ENCODE results near the gene MLNR.

The MLNR gene

DNA sequence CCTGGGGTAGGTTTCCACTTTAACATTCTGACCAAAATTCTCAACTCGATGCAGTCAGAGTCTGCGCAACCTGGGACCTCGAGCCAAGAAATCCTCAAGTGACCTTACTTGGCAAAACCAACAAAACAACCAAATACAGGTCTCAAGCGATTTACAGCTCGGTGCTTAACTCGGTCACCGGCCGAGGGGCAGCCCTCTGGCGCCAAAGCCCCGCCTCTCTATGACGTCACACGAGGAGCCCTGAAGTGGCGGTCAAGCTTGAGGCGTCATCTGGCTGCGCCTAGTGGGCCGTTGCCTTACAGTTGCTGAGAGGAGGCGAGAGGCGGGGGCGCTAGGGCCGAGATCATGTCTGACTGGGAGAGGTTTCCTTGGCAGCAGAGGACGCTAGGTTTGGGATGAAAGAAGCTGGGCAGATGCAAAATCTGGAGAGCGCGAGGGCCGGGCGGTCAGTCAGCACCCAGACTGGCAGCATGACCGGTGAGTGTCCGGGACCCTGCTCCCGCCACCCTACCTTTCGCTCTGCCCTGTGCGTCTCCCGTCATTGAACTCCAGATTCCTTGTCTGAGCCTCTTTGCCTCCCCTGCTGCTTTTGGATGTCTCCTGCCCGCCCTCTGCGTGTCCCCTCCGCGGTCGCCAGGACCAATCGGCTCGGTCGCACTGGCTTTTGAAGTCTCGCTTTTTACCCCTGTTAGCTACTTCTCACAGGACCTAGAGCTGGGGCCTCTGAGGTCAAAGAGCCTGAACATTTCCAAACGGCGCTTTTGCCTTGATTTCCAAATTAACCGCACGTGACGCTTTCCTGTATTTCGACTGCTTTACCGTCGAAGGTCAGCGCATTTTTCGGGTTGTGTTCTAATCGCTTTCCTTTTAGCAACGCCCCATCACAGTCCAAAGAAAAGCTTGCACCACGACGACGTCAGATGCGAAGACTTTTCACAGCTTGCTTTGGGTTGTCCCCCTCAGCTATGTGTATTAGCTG is 27.8 kb downstream of the MLNR start, which contains the start of gene CDADC1:
CDADC1 (plus strand) TSS at position 283 of the 979 bp plus-strand sequence; CDS start at position 396, 113 bp downstream.
- no peaks in the 10 kb centered on the region for H3K9me3 ChIP-seq (ENCODE audit: control insufficient read depth in 1 of 2, low read length in 2 of 2)
- H3K4me3 ChIP-seq (ENCODE audit: low read depth in 1 of 2, low read length in 2 of 2), result peak within 1 kb of the TSS; percentile 88 to 100
- no peaks in the 10 kb centered on the region for H3K27me3 ChIP-seq (ENCODE audit: control insufficient read depth in 1 of 2, insufficient read depth in 2 of 2, low read length in 2 of 2)
- H3K27ac ChIP-seq (ENCODE audit: low read depth, low read length), result peak within 1 kb of the TSS; percentile 78
- H3K4me1 ChIP-seq (ENCODE audit: control insufficient read depth in 1 of 2, insufficient read depth in 2 of 2, low read length in 2 of 2), result peaks cover 5 to 9% of the 10 kb centered on the region in 2 donors
- peak within 1 kb of the TSS; percentile 81 to 97 for H3K9ac ChIP-seq (ENCODE audit: low read depth in 1 of 2, low read length in 2 of 2)
- peaks cover 0 to 4% of the 10 kb centered on the region in 2 donors for H3K36me3 ChIP-seq (ENCODE audit: control insufficient read depth in 1 of 2, insufficient read depth in 2 of 2, low read length in 2 of 2)

DNA sequence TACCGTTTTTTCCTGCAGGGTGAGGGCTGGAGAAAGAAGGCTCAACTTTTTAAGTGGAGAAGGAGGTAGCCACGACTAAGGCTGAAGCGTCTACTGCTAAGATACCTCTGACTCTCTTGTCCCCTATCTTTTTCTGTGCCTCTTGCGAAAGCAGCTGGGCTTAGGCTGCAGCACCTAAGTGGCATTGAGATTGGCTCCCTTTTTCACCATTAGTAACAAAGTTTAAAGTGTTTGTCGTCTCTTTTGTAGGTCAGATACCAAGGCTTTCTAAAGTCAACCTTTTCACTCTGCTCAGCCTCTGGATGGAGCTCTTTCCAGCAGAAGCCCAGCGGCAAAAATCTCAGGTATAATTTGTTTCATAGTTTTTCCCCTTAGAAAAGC is 28.5 kb downstream of the MLNR start:
- H3K27ac ChIP-seq (ENCODE audit: low read depth, low read length), result peak overlapping the region; percentile 78
- peaks cover 0 to 4% of the 10 kb centered on the region in 2 donors for H3K36me3 ChIP-seq (ENCODE audit: control insufficient read depth in 1 of 2, insufficient read depth in 2 of 2, low read length in 2 of 2)
- peak overlapping the region; percentile 81 to 97 for H3K9ac ChIP-seq (ENCODE audit: low read depth in 1 of 2, low read length in 2 of 2)
- peak overlapping the region; percentile 88 to 100 for H3K4me3 ChIP-seq (ENCODE audit: low read depth in 1 of 2, low read length in 2 of 2)
- peaks cover 5 to 9% of the 10 kb centered on the region in 2 donors for H3K4me1 ChIP-seq (ENCODE audit: control insufficient read depth in 1 of 2, insufficient read depth in 2 of 2, low read length in 2 of 2)
- no peaks in the 10 kb centered on the region for H3K9me3 ChIP-seq (ENCODE audit: control insufficient read depth in 1 of 2, low read length in 2 of 2)
- no peaks in the 10 kb centered on the region for H3K27me3 ChIP-seq (ENCODE audit: control insufficient read depth in 1 of 2, insufficient read depth in 2 of 2, low read length in 2 of 2)

DNA sequence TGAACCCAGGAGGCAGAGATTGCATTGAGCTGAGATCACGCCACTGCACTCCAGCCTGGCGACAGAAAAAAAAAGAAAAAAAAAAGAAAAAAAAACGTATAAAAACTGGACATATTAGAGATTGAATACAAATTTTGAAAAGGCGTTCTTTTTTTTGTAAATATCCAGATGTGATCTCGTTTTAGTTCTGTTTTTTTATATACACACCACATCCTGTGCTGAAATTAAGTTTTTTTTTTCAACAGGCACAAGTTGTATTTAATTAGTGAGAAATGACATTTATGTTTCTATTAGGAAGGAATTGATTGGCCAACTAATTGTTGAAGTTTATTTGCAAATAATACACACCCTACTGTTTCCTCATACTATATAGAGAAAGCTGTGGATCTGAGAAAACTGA is 31.2 kb downstream of the MLNR start:
- Histone ChIP-seq H3K36me3 (ENCODE audit: control insufficient read depth in 1 of 2, insufficient read depth in 2 of 2, low read length in 2 of 2) (peaks cover 8 to 13% of the 10 kb centered on the region in 2 donors), H3K27me3 (ENCODE audit: control insufficient read depth in 1 of 2, insufficient read depth in 2 of 2, low read length in 2 of 2) (no peaks in the 10 kb centered on the region), H3K27ac (ENCODE audit: low read depth, low read length) (no peak overlapping the region), H3K9me3 (ENCODE audit: control insufficient read depth in 1 of 2, low read length in 2 of 2) (no peaks in the 10 kb centered on the region), H3K9ac (ENCODE audit: low read depth in 1 of 2, low read length in 2 of 2) (no peak overlapping the region), H3K4me1 (ENCODE audit: control insufficient read depth in 1 of 2, insufficient read depth in 2 of 2, low read length in 2 of 2) (peaks cover 5% of the 10 kb centered on the region in 2 donors), H3K4me3 (ENCODE audit: low read depth in 1 of 2, low read length in 2 of 2) (no peak overlapping the region)

DNA sequence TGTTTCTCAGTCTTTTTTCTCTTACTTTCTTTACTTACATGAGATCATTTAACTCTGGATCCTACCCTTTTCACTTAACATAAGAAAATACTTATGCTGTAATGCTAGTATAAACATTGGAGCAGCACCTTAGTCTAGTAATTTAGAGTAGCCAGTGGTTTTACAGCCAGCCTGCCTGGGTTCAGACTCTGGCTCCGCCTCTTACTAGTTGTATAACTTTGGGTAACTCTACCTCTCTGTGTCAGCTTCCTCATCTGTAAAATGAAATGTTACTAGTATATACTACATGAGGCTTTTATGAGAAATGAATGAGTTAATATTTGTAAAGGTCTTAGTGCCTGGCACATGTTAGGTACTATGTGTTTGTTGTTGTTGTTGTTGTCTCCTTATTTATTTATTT is 33.2 kb downstream of the MLNR start:
- H3K4me1 ChIP-seq (ENCODE audit: control insufficient read depth in 1 of 2, insufficient read depth in 2 of 2, low read length in 2 of 2), result peaks cover 0 to 5% of the 10 kb centered on the region in 2 donors
- H3K4me3 ChIP-seq (ENCODE audit: low read depth in 1 of 2, low read length in 2 of 2), result no peak overlapping the region
- no peaks in the 10 kb centered on the region for H3K27me3 ChIP-seq (ENCODE audit: control insufficient read depth in 1 of 2, insufficient read depth in 2 of 2, low read length in 2 of 2)
- no peaks in the 10 kb centered on the region for H3K9me3 ChIP-seq (ENCODE audit: control insufficient read depth in 1 of 2, low read length in 2 of 2)
- H3K9ac ChIP-seq (ENCODE audit: low read depth in 1 of 2, low read length in 2 of 2), result no peak overlapping the region
- H3K27ac ChIP-seq (ENCODE audit: low read depth, low read length), result no peak overlapping the region
- H3K36me3 ChIP-seq (ENCODE audit: control insufficient read depth in 1 of 2, insufficient read depth in 2 of 2, low read length in 2 of 2), result peaks cover 8 to 13% of the 10 kb centered on the region in 2 donors

DNA sequence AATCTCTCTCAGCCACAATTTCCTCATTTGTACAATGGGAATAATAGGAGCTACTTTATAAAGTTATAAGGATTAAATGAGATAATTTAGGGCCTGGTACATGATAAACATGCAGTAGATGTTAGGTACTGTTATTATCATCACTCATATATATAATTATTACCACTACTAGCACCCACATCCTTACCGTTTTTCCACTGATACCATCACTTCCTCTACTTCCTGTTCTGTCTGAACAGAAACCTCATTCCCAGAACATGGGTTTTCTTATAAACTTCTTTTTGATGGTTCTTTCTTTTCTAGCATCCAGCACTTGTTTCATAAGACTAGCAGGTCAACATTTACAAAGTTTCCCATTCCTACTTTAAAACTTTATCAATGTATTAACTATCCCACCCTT is 33.9 kb downstream of the MLNR start:
- no peaks in the 10 kb centered on the region for H3K9me3 ChIP-seq (ENCODE audit: control insufficient read depth in 1 of 2, low read length in 2 of 2)
- H3K9ac ChIP-seq (ENCODE audit: low read depth in 1 of 2, low read length in 2 of 2), result no peak overlapping the region
- no peak overlapping the region for H3K27ac ChIP-seq (ENCODE audit: low read depth, low read length)
- peaks cover 8 to 13% of the 10 kb centered on the region in 2 donors for H3K36me3 ChIP-seq (ENCODE audit: control insufficient read depth in 1 of 2, insufficient read depth in 2 of 2, low read length in 2 of 2)
- H3K27me3 ChIP-seq (ENCODE audit: control insufficient read depth in 1 of 2, insufficient read depth in 2 of 2, low read length in 2 of 2), result no peaks in the 10 kb centered on the region
- no peaks in the 10 kb centered on the region for H3K4me1 ChIP-seq (ENCODE audit: control insufficient read depth in 1 of 2, insufficient read depth in 2 of 2, low read length in 2 of 2)
- H3K4me3 ChIP-seq (ENCODE audit: low read depth in 1 of 2, low read length in 2 of 2), result no peak overlapping the region

DNA sequence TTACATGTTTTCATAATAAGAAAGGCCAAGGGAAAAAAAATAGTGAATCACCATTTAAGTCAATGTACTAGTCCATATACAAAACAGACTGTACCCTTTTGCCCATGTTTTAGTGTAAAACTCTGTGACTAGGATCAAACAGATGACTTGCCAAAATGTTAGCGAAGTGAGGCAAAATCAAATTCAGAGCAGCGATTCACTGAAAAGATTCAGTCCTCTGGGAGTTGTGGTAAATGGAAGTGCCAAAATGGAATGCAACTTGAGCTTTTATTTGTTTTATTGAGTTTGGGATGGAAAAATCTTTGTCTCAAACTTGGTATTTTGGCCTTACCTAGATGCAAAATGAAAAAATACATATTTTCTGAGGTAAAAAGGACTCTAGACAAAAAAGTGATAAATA is 36.7 kb downstream of the MLNR start:
- Histone ChIP-seq H3K4me3 (ENCODE audit: low read depth in 1 of 2, low read length in 2 of 2) (no peak overlapping the region), H3K27me3 (ENCODE audit: control insufficient read depth in 1 of 2, insufficient read depth in 2 of 2, low read length in 2 of 2) (no peaks in the 10 kb centered on the region), H3K4me1 (ENCODE audit: control insufficient read depth in 1 of 2, insufficient read depth in 2 of 2, low read length in 2 of 2) (no peaks in the 10 kb centered on the region), H3K9ac (ENCODE audit: low read depth in 1 of 2, low read length in 2 of 2) (no peak overlapping the region), H3K36me3 (ENCODE audit: control insufficient read depth in 1 of 2, insufficient read depth in 2 of 2, low read length in 2 of 2) (peaks cover 15 to 18% of the 10 kb centered on the region in 2 donors), H3K27ac (ENCODE audit: low read depth, low read length) (no peak overlapping the region), H3K9me3 (ENCODE audit: control insufficient read depth in 1 of 2, low read length in 2 of 2) (no peaks in the 10 kb centered on the region)

DNA sequence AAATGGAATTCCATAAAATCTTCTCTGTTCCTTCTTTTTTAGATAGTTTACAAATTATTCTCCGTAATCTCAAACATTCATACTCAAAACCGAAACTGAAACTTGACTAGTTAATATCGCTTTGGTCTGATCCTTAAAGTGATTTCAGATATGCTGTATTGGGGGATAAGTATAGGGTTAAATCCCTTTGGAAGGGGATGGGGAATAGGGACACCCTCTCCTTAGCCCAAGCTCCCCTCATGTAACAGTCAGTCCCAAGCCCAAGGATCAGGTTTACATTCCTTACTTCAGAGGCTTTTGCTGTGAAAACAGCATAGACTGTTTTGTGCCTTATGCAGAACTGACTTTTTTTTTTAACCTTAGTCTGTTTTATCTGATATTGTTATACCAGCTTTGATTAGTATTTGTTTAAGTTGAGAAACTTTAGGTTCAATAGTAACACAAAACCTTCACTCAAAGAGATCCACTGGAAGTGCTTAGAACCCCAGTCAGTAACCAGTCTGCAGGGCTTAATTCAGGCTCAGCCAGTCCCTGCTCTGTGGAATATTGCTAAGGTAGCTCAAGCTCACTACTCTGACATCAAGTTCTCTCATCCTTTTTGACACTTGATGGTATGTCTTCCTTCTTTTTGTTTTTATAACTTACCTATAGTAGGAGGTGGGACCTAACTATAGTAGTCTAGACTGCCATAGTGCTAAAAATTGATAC is 38.1 kb downstream of the MLNR start:
- Histone ChIP-seq H3K4me1 (ENCODE audit: control insufficient read depth in 1 of 2, insufficient read depth in 2 of 2, low read length in 2 of 2) (no peaks in the 10 kb centered on the region), H3K9me3 (ENCODE audit: control insufficient read depth in 1 of 2, low read length in 2 of 2) (no peaks in the 10 kb centered on the region), H3K36me3 (ENCODE audit: control insufficient read depth in 1 of 2, insufficient read depth in 2 of 2, low read length in 2 of 2) (peaks cover 14 to 24% of the 10 kb centered on the region in 2 donors), H3K4me3 (ENCODE audit: low read depth in 1 of 2, low read length in 2 of 2) (peak overlapping the region; percentile 48 to 71), H3K27ac (ENCODE audit: low read depth, low read length) (peak overlapping the region; percentile 37), H3K27me3 (ENCODE audit: control insufficient read depth in 1 of 2, insufficient read depth in 2 of 2, low read length in 2 of 2) (no peaks in the 10 kb centered on the region), H3K9ac (ENCODE audit: low read depth in 1 of 2, low read length in 2 of 2) (peak overlapping the region in 1 of 2 donors; percentile 69)

DNA sequence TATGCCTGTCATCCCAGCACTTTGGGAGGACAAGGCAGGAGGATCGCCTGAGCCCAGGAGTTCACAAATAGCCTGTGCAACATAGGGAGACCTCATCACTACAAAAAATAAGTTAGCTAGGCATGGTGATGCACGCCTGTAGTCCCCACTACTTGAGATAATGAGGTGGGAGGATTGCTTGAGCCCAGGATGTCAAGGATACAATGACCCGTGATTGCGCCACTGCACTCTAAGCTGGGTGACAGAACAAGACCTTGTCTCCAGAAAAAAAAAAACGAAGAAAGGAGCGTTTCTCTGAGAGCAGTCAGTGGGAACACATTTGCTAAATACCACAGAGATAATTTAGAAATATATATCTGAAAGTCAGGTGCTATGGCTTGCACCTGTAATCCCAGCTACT is 39.4 kb downstream of the MLNR start:
- Histone ChIP-seq H3K27ac (ENCODE audit: low read depth, low read length) (no peak overlapping the region), H3K9me3 (ENCODE audit: control insufficient read depth in 1 of 2, low read length in 2 of 2) (no peaks in the 10 kb centered on the region), H3K36me3 (ENCODE audit: control insufficient read depth in 1 of 2, insufficient read depth in 2 of 2, low read length in 2 of 2) (peaks cover 11 to 23% of the 10 kb centered on the region in 2 donors), H3K4me3 (ENCODE audit: low read depth in 1 of 2, low read length in 2 of 2) (no peak overlapping the region), H3K9ac (ENCODE audit: low read depth in 1 of 2, low read length in 2 of 2) (no peak overlapping the region), H3K27me3 (ENCODE audit: control insufficient read depth in 1 of 2, insufficient read depth in 2 of 2, low read length in 2 of 2) (no peaks in the 10 kb centered on the region), H3K4me1 (ENCODE audit: control insufficient read depth in 1 of 2, insufficient read depth in 2 of 2, low read length in 2 of 2) (no peaks in the 10 kb centered on the region)

DNA sequence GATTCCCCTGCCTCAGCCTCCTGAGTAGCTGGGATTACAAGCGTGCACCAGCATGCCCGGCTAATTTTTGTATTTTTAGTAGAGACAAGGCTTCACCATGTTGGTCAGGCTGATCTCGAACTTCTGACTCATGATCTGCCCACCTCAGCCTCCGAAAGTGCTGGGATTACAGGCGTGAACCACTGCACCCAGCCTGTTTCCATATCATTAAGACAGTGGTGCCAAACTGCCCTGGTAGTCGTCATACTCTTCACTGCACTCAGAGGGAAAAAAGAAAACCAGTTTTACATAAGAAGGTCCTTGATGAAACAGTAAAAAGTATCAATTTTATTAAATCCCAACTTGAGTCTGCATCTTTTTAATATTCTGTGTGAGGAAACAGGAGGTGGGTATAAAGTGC is 42.5 kb downstream of the MLNR start:
- peaks cover 10 to 19% of the 10 kb centered on the region in 2 donors for H3K36me3 ChIP-seq (ENCODE audit: control insufficient read depth in 1 of 2, insufficient read depth in 2 of 2, low read length in 2 of 2)
- H3K4me1 ChIP-seq (ENCODE audit: control insufficient read depth in 1 of 2, insufficient read depth in 2 of 2, low read length in 2 of 2), result no peaks in the 10 kb centered on the region
- H3K9ac ChIP-seq (ENCODE audit: low read depth in 1 of 2, low read length in 2 of 2), result no peak overlapping the region
- H3K9me3 ChIP-seq (ENCODE audit: control insufficient read depth in 1 of 2, low read length in 2 of 2), result no peaks in the 10 kb centered on the region
- no peak overlapping the region for H3K4me3 ChIP-seq (ENCODE audit: low read depth in 1 of 2, low read length in 2 of 2)
- H3K27ac ChIP-seq (ENCODE audit: low read depth, low read length), result no peak overlapping the region
- H3K27me3 ChIP-seq (ENCODE audit: control insufficient read depth in 1 of 2, insufficient read depth in 2 of 2, low read length in 2 of 2), result no peaks in the 10 kb centered on the region

DNA sequence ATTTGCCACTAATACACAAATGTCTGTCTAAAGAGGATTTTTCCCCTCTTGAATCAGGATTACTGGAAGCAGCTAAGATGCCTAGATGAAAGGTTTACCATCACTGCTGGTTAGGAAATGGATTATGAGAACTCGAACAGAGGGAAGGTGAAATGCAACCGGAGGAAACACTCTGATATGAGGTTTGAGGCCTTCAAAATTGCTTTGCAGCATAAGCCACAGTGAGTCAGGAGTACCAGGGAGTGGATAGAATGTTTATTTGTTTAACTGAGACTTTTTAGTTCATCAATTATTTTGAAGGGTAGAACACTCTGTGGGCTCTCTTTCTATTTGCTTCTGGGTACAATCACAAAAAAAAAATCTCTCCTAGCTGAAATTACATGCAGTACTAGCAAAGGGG is 45.7 kb downstream of the MLNR start:
- peaks cover 5 to 24% of the 10 kb centered on the region in 2 donors for H3K36me3 ChIP-seq (ENCODE audit: control insufficient read depth in 1 of 2, insufficient read depth in 2 of 2, low read length in 2 of 2)
- H3K9me3 ChIP-seq (ENCODE audit: control insufficient read depth in 1 of 2, low read length in 2 of 2), result no peaks in the 10 kb centered on the region
- no peaks in the 10 kb centered on the region for H3K27me3 ChIP-seq (ENCODE audit: control insufficient read depth in 1 of 2, insufficient read depth in 2 of 2, low read length in 2 of 2)
- H3K27ac ChIP-seq (ENCODE audit: low read depth, low read length), result no peak overlapping the region
- no peak overlapping the region for H3K4me3 ChIP-seq (ENCODE audit: low read depth in 1 of 2, low read length in 2 of 2)
- H3K9ac ChIP-seq (ENCODE audit: low read depth in 1 of 2, low read length in 2 of 2), result no peak overlapping the region
- no peaks in the 10 kb centered on the region for H3K4me1 ChIP-seq (ENCODE audit: control insufficient read depth in 1 of 2, insufficient read depth in 2 of 2, low read length in 2 of 2)
